Panc1 (cell line): ENCODE data around the gene TRAK1. TPM values are rescaled to one million over a fixed set of nuclear protein-coding genes. Genes with fewer than 3 reads are reported as not detected.

Experiments
- ATAC-seq: fragments of 200-7000 bp; cut with Tn5 transposase; 2 replicates; pipeline ENCODE4 v1.9.1; 2020; ENCODE audit warnings: mild to moderate bottlenecking, moderate library complexity
- BruUV-seq: library from RNA; stranded (reverse); fragments of 400-500 nt; replicated peaks from 2 replicates; lab custom pipeline; 2021; lab: Mats Ljungman, UMichigan
- CTCF ChIA-PET: fragments of 300-600 bp; sonication (Branson Sonifier 250); formaldehyde crosslinking; loops from one replicate; lab custom pipeline; 2022; ENCODE audit warnings: antibody characterized with exemption; lab: Charles Lee
- POLR2A ChIA-PET: fragments of 300-600 bp; sonication (Branson Sonifier 250); formaldehyde crosslinking; loops from one replicate; lab custom pipeline; 2022; ENCODE audit warnings: antibody characterized with exemption; lab: Charles Lee
- DNase-seq: peaks from one replicate; pipeline ENCODE4 v3.0.0-alpha.2; 2010; ENCODE audit warnings: low read depth, low spot score
- H3K27ac ChIP-seq: 2 replicates; pipeline ENCODE4 v1.5.1; 2011; ENCODE audit warnings: mild to moderate bottlenecking, low read length, inconsistent platforms
- H3K27me3 ChIP-seq: fragments of 200-500 bp; sonication (Bioruptor generic); 2 replicates; pipeline ENCODE4 v1.6.0; 2014; ENCODE audit warnings: low read length, inconsistent platforms; ENCODE audit not compliant: control insufficient read depth, insufficient read depth
- H3K36me3 ChIP-seq: fragments of 200-500 bp; sonication (Bioruptor generic); 2 replicates; pipeline ENCODE4 v1.5.1; 2014; ENCODE audit warnings: inconsistent platforms, mild to moderate bottlenecking, low read length, moderate library complexity; ENCODE audit not compliant: control insufficient read depth, insufficient read depth
- H3K4me1 ChIP-seq: 2 replicates; pipeline ENCODE4 v1.5.1; 2011; ENCODE audit warnings: inconsistent platforms, mild to moderate bottlenecking, low read length, moderate library complexity; ENCODE audit not compliant: control insufficient read depth, insufficient read depth
- H3K4me3 ChIP-seq, 2 experiments: 2 replicates each; pipeline ENCODE4 v1.5.1; 2011 to 2012; ENCODE audit warnings: low read depth in 2 of 2, low read length in 2 of 2, mild to moderate bottlenecking in 2 of 2, inconsistent platforms in 1 of 2, moderate library complexity in 1 of 2
- H3K9me3 ChIP-seq: fragments of 200-500 bp; sonication (Bioruptor generic); 2 replicates; pipeline ENCODE4 v1.5.1; 2014; ENCODE audit warnings: low read depth, mild to moderate bottlenecking, inconsistent platforms, low read length, moderate library complexity; ENCODE audit not compliant: control insufficient read depth, insufficient read depth
- POLR2AphosphoS5 ChIP-seq: IDR thresholded peaks from 2 replicates; pipeline ENCODE4 v1.6.1; 2012; ENCODE audit warnings: mild to moderate bottlenecking, low read depth, low read length, moderate library complexity
- SIN3A ChIP-seq: IDR thresholded peaks from 2 replicates; pipeline ENCODE4 v1.6.1; 2012; ENCODE audit warnings: low read depth, mild to moderate bottlenecking, low read length, moderate library complexity, borderline replicate concordance; ENCODE audit not compliant: insufficient read depth
- TCF7L2 ChIP-seq: IDR thresholded peaks from 2 replicates; pipeline ENCODE4 v1.6.1; 2011; ENCODE audit warnings: mild to moderate bottlenecking, low read depth, low read length, inconsistent platforms
- in situ Hi-C: cut with HindIII; loops from 2 replicates; pipeline ENCODE4 v1.10.0; 2016; ENCODE audit warnings: low sequenced_read_pairs, low pct_unique_long_range_greater_than_20kb
- intact Hi-C: fragments of 100-400 bp; cut with micrococcal nuclease; formaldehyde crosslinking; loops from one replicate; pipeline ENCODE4 v1.10.0; 2022; ENCODE audit not compliant: unreplicated experiment
- total RNA-seq: library from RNA; stranded (reverse); gene quantifications from one replicate; pipeline ENCODE4 v1.2.1, GENCODE V29; 2021; ENCODE audit not compliant: unreplicated experiment
- TF ChIP-seq, protein P1 (sequence below), 2 experiments: IDR thresholded peaks; 2 replicates each; pipeline ENCODE4 v1.6.1; 2011 to 2012; ENCODE audit warnings: low read depth in 2 of 2, control low read depth in 1 of 2, low read length in 1 of 2, mild to moderate bottlenecking in 1 of 2, moderate library complexity in 1 of 2; ENCODE audit not compliant: insufficient read depth in 1 of 2
- TF ChIP-seq, protein P2 (sequence below): fragments of 450-650 bp; IDR thresholded peaks from 2 replicates; pipeline ENCODE4 v1.5.1; 2017; ENCODE audit warnings: mild to moderate bottlenecking

The TRAK1 gene
- total RNA-seq, 1 experiment from 2014 or later, result 38.4 TPM

GRCh38 chr3:42123012-42123581 is 31.9 kb downstream of the TRAK1 start:
- Histone ChIP-seq H3K9me3 (no peaks in the 10 kb centered on the region), H3K4me1 (no peaks in the 10 kb centered on the region), H3K27me3 (no peaks in the 10 kb centered on the region), H3K27ac (no peak overlapping the region), H3K36me3 (no peaks in the 10 kb centered on the region), H3K4me3 (no peak overlapping the region)
- no TSS peak for BruUV-seq
- in situ Hi-C loops (no loop called here), intact Hi-C loops (no loop called here)
- DNase-seq (no peak), ATAC-seq (no peak)
- POLR2A ChIA-PET, result no interaction called here
- TF ChIP-seq, protein P1, sequence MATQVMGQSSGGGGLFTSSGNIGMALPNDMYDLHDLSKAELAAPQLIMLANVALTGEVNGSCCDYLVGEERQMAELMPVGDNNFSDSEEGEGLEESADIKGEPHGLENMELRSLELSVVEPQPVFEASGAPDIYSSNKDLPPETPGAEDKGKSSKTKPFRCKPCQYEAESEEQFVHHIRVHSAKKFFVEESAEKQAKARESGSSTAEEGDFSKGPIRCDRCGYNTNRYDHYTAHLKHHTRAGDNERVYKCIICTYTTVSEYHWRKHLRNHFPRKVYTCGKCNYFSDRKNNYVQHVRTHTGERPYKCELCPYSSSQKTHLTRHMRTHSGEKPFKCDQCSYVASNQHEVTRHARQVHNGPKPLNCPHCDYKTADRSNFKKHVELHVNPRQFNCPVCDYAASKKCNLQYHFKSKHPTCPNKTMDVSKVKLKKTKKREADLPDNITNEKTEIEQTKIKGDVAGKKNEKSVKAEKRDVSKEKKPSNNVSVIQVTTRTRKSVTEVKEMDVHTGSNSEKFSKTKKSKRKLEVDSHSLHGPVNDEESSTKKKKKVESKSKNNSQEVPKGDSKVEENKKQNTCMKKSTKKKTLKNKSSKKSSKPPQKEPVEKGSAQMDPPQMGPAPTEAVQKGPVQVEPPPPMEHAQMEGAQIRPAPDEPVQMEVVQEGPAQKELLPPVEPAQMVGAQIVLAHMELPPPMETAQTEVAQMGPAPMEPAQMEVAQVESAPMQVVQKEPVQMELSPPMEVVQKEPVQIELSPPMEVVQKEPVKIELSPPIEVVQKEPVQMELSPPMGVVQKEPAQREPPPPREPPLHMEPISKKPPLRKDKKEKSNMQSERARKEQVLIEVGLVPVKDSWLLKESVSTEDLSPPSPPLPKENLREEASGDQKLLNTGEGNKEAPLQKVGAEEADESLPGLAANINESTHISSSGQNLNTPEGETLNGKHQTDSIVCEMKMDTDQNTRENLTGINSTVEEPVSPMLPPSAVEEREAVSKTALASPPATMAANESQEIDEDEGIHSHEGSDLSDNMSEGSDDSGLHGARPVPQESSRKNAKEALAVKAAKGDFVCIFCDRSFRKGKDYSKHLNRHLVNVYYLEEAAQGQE (IDR thresholded peaks at IDR 0.05; ENCODE audit: insufficient read depth in 1 of 2, low read depth in 2 of 2, low read length in 1 of 2), result no peak
- TF ChIP-seq POLR2AphosphoS5 (no peak), TCF7L2 (no peak), SIN3A (no peak)
- TF ChIP-seq, protein P2, sequence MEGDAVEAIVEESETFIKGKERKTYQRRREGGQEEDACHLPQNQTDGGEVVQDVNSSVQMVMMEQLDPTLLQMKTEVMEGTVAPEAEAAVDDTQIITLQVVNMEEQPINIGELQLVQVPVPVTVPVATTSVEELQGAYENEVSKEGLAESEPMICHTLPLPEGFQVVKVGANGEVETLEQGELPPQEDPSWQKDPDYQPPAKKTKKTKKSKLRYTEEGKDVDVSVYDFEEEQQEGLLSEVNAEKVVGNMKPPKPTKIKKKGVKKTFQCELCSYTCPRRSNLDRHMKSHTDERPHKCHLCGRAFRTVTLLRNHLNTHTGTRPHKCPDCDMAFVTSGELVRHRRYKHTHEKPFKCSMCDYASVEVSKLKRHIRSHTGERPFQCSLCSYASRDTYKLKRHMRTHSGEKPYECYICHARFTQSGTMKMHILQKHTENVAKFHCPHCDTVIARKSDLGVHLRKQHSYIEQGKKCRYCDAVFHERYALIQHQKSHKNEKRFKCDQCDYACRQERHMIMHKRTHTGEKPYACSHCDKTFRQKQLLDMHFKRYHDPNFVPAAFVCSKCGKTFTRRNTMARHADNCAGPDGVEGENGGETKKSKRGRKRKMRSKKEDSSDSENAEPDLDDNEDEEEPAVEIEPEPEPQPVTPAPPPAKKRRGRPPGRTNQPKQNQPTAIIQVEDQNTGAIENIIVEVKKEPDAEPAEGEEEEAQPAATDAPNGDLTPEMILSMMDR, result no peak
- CTCF ChIA-PET, result interaction anchor here (0.7 kb wide), 1 partner anchor 166 kb away, joined by 4 read pairs; no protein-coding TSS in a partner anchor

- Histone ChIP-seq H3K4me3 (no peak overlapping the region), H3K9me3 (no peaks in the 10 kb centered on the region), H3K27ac (no peak overlapping the region), H3K4me1 (no peaks in the 10 kb centered on the region), H3K27me3 (no peaks in the 10 kb centered on the region), H3K36me3 (no peaks in the 10 kb centered on the region)
- in situ Hi-C loops (no loop called here), intact Hi-C loops (no loop called here)
- TF ChIP-seq, protein P1 (IDR thresholded peaks at IDR 0.05; ENCODE audit: insufficient read depth in 1 of 2, low read depth in 2 of 2, low read length in 1 of 2), result no peak
- TF ChIP-seq, protein P2, result no peak
- no peak for TF ChIP-seq TCF7L2
- TF ChIP-seq POLR2AphosphoS5, result no peak
- no peak for TF ChIP-seq SIN3A
- POLR2A ChIA-PET, result no interaction called here
- ATAC-seq, result no peak
- DNase-seq, result no peak
- no TSS peak for BruUV-seq
- CTCF ChIA-PET, result interaction anchor here (0.5 to 0.7 kb wide), 3 partner anchors 49 to 167 kb away, joined by 3 to 4 read pairs (median 4); no protein-coding TSS in a partner anchor
Observed at GRCh38 chr3:42123824-42124658, 32.9 kb downstream of the TRAK1 start.
